Keratinocyte (primary cell): ENCODE measurements around the gene ZBTB21.
"Not testable (repeated sequence)": the region's sequence is repeated elsewhere in the genome, so short reads cannot be mapped to it uniquely, and the experiment has no call there.

Source experiments
- EZH2 ChIP-seq: IDR thresholded peaks from one replicate; pipeline ENCODE4 v1.6.1; 2012; ENCODE audit warnings: inconsistent platforms, mild to moderate bottlenecking, low read length, moderate library complexity
- TF ChIP-seq, protein P1 (sequence below), 3 experiments: IDR thresholded peaks in 1 of 3; conservative IDR thresholded peaks in 1 of 3; optimal IDR thresholded peaks in 1 of 3; 2 replicates in 2 of 3; 3 replicates in 1 of 3; pipeline versions ENCODE3 to v1.5.1; 2011; ENCODE audit warnings: low read length in 3 of 3, mild to moderate bottlenecking in 3 of 3, moderate library complexity in 2 of 3, control low read depth in 1 of 3, inconsistent platforms in 1 of 3; ENCODE audit not compliant: insufficient read depth in 2 of 3; ENCODE audit errors: extremely low read depth in 1 of 3

DNA sequence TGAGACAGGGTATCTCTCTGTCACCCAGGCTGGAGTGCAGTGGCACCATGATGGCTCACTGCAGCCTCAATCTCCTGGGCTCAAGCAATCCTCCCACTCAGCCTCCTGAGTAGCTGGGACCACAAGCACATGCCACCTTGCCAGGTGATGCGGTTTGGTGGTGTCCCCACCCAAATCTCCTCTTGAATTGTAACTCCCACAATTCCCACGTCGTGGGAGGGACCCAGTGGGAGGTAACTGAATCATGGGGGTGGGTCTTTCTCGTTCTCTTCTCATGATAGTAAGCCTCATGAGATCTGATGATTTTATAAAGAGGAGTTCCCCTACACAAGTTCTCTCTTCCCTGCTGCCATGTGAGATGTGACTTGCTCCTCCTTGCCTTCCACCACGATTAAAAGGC lies 15.5 kb downstream of the ZBTB21 start:
- TF ChIP-seq, protein P1, sequence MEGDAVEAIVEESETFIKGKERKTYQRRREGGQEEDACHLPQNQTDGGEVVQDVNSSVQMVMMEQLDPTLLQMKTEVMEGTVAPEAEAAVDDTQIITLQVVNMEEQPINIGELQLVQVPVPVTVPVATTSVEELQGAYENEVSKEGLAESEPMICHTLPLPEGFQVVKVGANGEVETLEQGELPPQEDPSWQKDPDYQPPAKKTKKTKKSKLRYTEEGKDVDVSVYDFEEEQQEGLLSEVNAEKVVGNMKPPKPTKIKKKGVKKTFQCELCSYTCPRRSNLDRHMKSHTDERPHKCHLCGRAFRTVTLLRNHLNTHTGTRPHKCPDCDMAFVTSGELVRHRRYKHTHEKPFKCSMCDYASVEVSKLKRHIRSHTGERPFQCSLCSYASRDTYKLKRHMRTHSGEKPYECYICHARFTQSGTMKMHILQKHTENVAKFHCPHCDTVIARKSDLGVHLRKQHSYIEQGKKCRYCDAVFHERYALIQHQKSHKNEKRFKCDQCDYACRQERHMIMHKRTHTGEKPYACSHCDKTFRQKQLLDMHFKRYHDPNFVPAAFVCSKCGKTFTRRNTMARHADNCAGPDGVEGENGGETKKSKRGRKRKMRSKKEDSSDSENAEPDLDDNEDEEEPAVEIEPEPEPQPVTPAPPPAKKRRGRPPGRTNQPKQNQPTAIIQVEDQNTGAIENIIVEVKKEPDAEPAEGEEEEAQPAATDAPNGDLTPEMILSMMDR (optimal IDR thresholded peaks at IDR 0.05 in 1 of 3, IDR thresholded peaks at IDR 0.05 in 1 of 3, conservative IDR thresholded peaks at IDR 0.05 in 1 of 3; ENCODE audit: extremely low read depth in 1 of 3, insufficient read depth in 2 of 3, low read length in 3 of 3), result not testable (repeated sequence)
- TF ChIP-seq EZH2, result not testable (repeated sequence)
